ENCODE data around the gene CAMKK2.

CAMKK2 gene

DNA sequence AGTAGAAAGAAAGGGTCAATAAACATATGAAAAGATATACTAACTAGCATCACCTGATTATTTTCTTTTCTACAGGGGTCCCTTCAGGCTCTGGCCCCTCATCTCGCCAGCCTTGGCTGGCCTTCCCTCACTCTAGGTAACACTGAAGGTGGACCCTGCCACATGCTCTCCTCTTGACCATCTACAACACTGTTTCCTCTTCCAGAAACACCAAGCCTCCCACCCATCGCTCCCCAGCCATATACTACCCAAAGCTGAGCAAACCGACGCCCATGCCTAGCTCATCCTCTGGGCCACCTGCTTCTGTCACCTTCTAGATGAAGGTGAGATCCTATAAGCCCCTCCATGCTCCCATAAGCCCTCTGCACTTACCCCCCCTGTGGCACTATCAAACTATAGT, 40.9 kb upstream of the CAMKK2 start:
- Histone ChIP-seq H3K4me3 (ENCODE audit: low read length) (no peak overlapping the region), H3K36me3 (ENCODE audit: control insufficient read depth, low read length) (peaks cover 72% of the 10 kb centered on the region), H3K27me3 (ENCODE audit: control insufficient read depth, low read length) (no peaks in the 10 kb centered on the region), H3K9me2 (replicated peaks; ENCODE audit: control insufficient read depth, low read length) (no peaks in the 10 kb centered on the region), H3K4me1 (ENCODE audit: control insufficient read depth, low read length) (no peaks in the 10 kb centered on the region), H3F3A (ENCODE audit: control insufficient read depth, insufficient read depth) (peaks cover 9% of the 10 kb centered on the region), H3K9me3 (ENCODE audit: control insufficient read depth, insufficient read depth, low read length) (no peaks in the 10 kb centered on the region), H4K20me1 (ENCODE audit: control insufficient read depth, insufficient read depth, low read depth, low read length) (no peaks in the 10 kb centered on the region), H3K4me2 (ENCODE audit: low read length) (no peak overlapping the region), H3K79me2 (ENCODE audit: control insufficient read depth, low read length) (no peaks in the 10 kb centered on the region; the same call in 1 of the 2 replicates), H3K27ac (ENCODE audit: low read depth, low read length) (no peak overlapping the region)
- TF ChIP-seq, protein P1, sequence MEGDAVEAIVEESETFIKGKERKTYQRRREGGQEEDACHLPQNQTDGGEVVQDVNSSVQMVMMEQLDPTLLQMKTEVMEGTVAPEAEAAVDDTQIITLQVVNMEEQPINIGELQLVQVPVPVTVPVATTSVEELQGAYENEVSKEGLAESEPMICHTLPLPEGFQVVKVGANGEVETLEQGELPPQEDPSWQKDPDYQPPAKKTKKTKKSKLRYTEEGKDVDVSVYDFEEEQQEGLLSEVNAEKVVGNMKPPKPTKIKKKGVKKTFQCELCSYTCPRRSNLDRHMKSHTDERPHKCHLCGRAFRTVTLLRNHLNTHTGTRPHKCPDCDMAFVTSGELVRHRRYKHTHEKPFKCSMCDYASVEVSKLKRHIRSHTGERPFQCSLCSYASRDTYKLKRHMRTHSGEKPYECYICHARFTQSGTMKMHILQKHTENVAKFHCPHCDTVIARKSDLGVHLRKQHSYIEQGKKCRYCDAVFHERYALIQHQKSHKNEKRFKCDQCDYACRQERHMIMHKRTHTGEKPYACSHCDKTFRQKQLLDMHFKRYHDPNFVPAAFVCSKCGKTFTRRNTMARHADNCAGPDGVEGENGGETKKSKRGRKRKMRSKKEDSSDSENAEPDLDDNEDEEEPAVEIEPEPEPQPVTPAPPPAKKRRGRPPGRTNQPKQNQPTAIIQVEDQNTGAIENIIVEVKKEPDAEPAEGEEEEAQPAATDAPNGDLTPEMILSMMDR (IDR thresholded peaks at IDR 0.05; ENCODE audit: low read depth, low read length, poor library complexity, severe bottlenecking) = no peak

DNA sequence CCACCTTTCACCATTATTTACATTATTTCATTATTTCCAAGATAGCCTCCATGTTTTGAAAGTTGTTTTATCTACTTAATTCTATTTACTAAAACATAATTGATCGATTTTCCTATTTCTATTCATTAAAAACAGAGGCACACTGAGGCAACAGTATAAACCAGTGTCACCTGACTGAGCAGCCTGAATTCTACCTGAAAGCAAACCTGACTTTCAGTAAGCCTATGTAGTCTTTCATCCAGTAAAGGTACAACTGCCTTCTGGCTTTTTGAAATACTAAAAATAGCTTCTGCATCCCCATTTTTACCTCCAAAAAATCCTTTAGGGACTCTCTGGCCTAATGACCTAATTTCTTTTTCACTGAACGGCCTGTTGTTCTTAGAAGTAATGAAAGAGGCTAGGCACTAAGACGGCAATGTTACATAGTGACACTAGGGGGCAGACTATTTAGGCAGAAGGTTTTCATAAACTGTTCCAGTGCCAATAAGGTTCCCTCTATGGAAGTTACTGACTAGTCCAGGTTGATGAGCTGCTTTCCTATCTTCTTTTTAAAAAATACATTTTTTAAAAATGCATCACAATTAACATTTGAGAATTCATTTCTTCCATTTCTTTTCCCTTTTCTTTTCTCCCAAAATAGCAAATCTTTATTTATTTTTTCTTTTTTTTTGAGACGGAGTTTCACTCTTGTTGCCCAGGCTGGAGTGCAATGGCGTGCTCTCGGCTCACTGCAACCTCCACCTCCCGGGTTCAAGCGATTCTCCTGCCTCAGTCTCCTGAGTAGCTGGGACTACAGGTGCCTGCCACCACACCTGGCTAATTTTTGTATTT, 38.2 kb upstream of the CAMKK2 start:
- Histone ChIP-seq H3K79me2 (ENCODE audit: control insufficient read depth, low read length) (no peaks in the 10 kb centered on the region; the same call in 1 of the 2 replicates), H3K36me3 (ENCODE audit: control insufficient read depth, low read length) (peaks cover 77% of the 10 kb centered on the region), H3K4me2 (ENCODE audit: low read length) (no peak overlapping the region), H3K4me3 (ENCODE audit: low read length) (no peak overlapping the region), H3K9me2 (replicated peaks; ENCODE audit: control insufficient read depth, low read length) (no peaks in the 10 kb centered on the region), H3F3A (ENCODE audit: control insufficient read depth, insufficient read depth) (peaks cover 9% of the 10 kb centered on the region), H4K20me1 (ENCODE audit: control insufficient read depth, insufficient read depth, low read depth, low read length) (no peaks in the 10 kb centered on the region), H3K27ac (ENCODE audit: low read depth, low read length) (no peak overlapping the region), H3K27me3 (ENCODE audit: control insufficient read depth, low read length) (no peaks in the 10 kb centered on the region), H3K9me3 (ENCODE audit: control insufficient read depth, insufficient read depth, low read length) (no peaks in the 10 kb centered on the region), H3K4me1 (ENCODE audit: control insufficient read depth, low read length) (no peaks in the 10 kb centered on the region)
- TF ChIP-seq, protein P1 (IDR thresholded peaks at IDR 0.05; ENCODE audit: low read depth, low read length, poor library complexity, severe bottlenecking) = peak; percentile 93
- no peak for TF ChIP-seq EZH2phosphoT487 (IDR thresholded peaks at IDR 0.05; ENCODE audit: borderline replicate concordance, low read length)

DNA sequence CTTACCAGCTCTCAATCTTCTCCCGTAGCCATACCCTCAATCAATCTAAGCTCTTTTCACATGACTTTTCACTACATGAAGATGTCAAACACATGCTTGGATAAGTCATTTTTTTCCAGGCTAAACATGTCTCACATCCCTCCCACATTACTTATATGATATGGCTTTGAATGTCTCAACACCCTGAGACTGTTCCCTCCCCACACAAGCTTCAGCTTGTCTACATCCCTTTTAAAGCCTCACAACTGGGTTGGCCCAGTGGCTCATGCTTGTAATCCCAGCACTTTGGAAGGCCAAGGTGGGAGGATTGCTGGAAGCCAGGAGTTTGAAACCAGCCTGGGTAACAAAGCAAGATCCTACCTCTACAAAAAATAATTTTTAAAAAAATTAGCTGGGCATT, 37.2 kb upstream of the CAMKK2 start:
- Histone ChIP-seq H3F3A (ENCODE audit: control insufficient read depth, insufficient read depth) (peaks cover 9% of the 10 kb centered on the region), H3K4me2 (ENCODE audit: low read length) (no peak overlapping the region), H3K27me3 (ENCODE audit: control insufficient read depth, low read length) (no peaks in the 10 kb centered on the region), H3K79me2 (ENCODE audit: control insufficient read depth, low read length) (no peaks in the 10 kb centered on the region; the same call in 1 of the 2 replicates), H3K27ac (ENCODE audit: low read depth, low read length) (no peak overlapping the region), H3K36me3 (ENCODE audit: control insufficient read depth, low read length) (peaks cover 87% of the 10 kb centered on the region), H4K20me1 (ENCODE audit: control insufficient read depth, insufficient read depth, low read depth, low read length) (no peaks in the 10 kb centered on the region), H3K9me3 (ENCODE audit: control insufficient read depth, insufficient read depth, low read length) (no peaks in the 10 kb centered on the region), H3K9me2 (replicated peaks; ENCODE audit: control insufficient read depth, low read length) (no peaks in the 10 kb centered on the region), H3K4me3 (ENCODE audit: low read length) (no peak overlapping the region), H3K4me1 (ENCODE audit: control insufficient read depth, low read length) (no peaks in the 10 kb centered on the region)
- TF ChIP-seq, protein P1 (IDR thresholded peaks at IDR 0.05; ENCODE audit: low read depth, low read length, poor library complexity, severe bottlenecking) = no peak
- no peak for TF ChIP-seq EZH2phosphoT487 (IDR thresholded peaks at IDR 0.05; ENCODE audit: borderline replicate concordance, low read length)

All from DOHH2 (cell line).